ENCODE results near the gene ARSA.

Gene ARSA

GRCh38 chr22:50582493-50583293 is 45.3 kb downstream of the ARSA start, which contains the start of gene CHKB:
TSS of gene CHKB (minus strand) at chr22:50582849. CDS start at chr22:50582781, 68 bp downstream.
- Mint-ChIP-seq H3K27ac (peak within 1 kb of the TSS; percentile 98), H3K4me3 (peak within 1 kb of the TSS; percentile 97), H3K36me3 (no peaks in the 10 kb centered on the region), H3K9me3 (no peaks in the 10 kb centered on the region), H3K4me1 (peaks cover 14% of the 10 kb centered on the region), H3K27me3 (no peaks in the 10 kb centered on the region)

GRCh38 chr22:50581950-50582492 is 45.9 kb downstream of the ARSA start:
- no peaks in the 10 kb centered on the region for H3K9me3 Mint-ChIP-seq
- H3K27me3 Mint-ChIP-seq: no peaks in the 10 kb centered on the region
- H3K4me1 Mint-ChIP-seq: peaks cover 21% of the 10 kb centered on the region
- H3K36me3 Mint-ChIP-seq: no peaks in the 10 kb centered on the region
- H3K4me3 Mint-ChIP-seq: peak overlapping the region; percentile 97
- peak overlapping the region; percentile 30 for H3K27ac Mint-ChIP-seq

- Mint-ChIP-seq H3K27me3 (no peaks in the 10 kb centered on the region), H3K4me3 (peak overlapping the region; percentile 84), H3K4me1 (peaks cover 23% of the 10 kb centered on the region)
These were observed 46.7 kb downstream of the ARSA start for GRCh38 chr22:50581031-50581949.

GRCh38 chr22:50579752-50580151 is 48.2 kb downstream of the ARSA start:
- Mint-ChIP-seq H3K4me1 (peaks cover 23% of the 10 kb centered on the region), H3K36me3 (no peaks in the 10 kb centered on the region), H3K4me3 (no peak overlapping the region), H3K27ac (no peak overlapping the region), H3K27me3 (no peaks in the 10 kb centered on the region), H3K9me3 (no peaks in the 10 kb centered on the region)

More at GRCh38 chr22:50581031-50581949, 46.7 kb downstream of the ARSA start:
- Mint-ChIP-seq H3K27ac (no peak overlapping the region), H3K36me3 (no peaks in the 10 kb centered on the region), H3K9me3 (no peaks in the 10 kb centered on the region)

DNA sequence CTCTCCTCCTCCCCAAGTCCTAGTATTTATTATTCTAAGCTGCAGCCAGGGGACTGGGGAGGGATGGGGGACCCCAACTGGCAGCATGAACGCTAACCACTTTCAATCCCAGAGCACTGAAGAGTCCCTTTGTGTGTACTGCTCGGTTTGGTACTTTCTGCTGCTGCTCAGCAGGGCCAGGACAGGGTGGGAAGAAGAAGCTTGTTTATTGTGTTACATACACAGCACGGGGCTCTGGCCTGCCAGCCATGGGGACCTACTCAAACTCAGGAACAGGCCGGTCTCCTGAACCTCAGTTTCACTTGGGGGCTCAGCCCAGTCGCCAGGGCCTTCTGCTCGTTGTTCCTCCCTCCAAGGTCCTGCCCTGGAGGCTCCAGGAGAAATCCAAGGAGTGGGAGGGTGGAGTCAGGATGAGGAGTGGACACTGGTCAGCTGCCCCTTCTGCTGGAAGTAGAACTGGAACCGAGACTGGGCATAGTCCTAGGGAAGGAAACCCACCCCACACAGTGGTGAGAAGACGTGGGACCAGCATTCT is 49.1 kb downstream of the ARSA start:
- H3K36me3 Mint-ChIP-seq: no peaks in the 10 kb centered on the region
- no peaks in the 10 kb centered on the region for H3K9me3 Mint-ChIP-seq
- H3K4me3 Mint-ChIP-seq: no peak overlapping the region
- H3K4me1 Mint-ChIP-seq: peaks cover 22% of the 10 kb centered on the region
- H3K27me3 Mint-ChIP-seq: no peaks in the 10 kb centered on the region
- H3K27ac Mint-ChIP-seq: no peak overlapping the region

DNA sequence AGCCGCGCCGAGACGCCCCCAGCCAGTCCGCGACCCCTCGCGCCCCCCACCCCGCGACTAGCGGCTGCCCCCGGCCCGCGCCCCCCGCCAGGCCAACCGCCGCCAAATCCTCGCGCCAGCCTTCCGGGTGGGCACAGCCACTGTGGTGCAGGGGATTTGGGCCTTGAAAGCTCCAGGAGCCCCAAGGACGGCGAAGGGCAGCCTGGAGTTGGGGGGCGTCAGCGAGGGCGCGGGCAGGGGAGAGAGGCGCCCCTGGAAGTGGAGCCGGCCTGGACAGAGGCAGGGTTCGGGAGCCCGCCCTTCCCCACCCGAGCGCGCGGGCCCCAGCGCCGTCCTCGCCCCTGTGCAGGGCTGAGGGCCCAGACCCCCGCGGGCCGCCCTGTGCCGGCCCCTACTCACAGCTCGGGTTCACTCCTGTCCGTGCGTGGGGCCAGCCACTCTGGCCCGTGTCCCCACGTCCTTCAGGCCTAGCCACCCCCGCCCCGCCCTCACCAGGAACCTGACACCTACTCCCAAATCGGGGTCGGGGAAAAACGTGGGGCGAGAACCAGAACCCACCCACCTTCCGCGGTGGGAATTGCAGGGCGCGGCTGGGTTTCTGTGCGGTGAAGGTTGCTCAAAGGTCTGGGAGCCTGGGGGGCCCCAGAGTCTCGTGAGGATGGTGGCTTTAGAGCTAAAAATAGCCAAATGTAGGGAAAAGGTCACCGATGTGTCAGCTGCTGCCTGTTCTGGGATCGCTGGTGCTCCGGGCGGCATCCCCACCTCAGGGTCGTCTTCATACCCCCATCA is 49.8 kb downstream of the ARSA start, which contains the start of gene CPT1B:
Gene CPT1B (minus strand): TSS at position 441 of the 789 bp plus-strand sequence. CDS start 512 bp downstream, outside the sequence.
- H3K9me3 Mint-ChIP-seq: no peaks in the 10 kb centered on the region
- no peaks in the 10 kb centered on the region for H3K36me3 Mint-ChIP-seq
- H3K27me3 Mint-ChIP-seq: no peaks in the 10 kb centered on the region
- H3K4me1 Mint-ChIP-seq: peaks cover 16% of the 10 kb centered on the region
- H3K27ac Mint-ChIP-seq: no peak within 1 kb of the TSS
- no peak within 1 kb of the TSS for H3K4me3 Mint-ChIP-seq

DNA sequence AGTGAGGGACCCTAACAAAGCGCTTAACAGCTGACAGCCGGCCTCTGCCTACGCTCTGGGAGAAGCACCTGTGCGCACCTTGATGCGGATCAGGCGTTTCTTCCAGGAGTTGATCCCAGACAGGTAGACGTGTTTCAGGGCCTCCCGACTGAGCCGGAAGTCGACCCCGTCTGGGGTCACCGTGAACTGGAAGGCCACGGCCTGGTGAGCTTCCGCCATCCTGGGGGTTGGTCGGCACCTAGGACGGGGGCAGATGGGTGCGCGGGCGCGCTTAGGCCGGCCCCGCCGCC is 50.3 kb downstream of the ARSA start:
- no peak overlapping the region for H3K4me3 Mint-ChIP-seq
- H3K27me3 Mint-ChIP-seq: no peaks in the 10 kb centered on the region
- no peak overlapping the region for H3K27ac Mint-ChIP-seq
- peaks cover 16% of the 10 kb centered on the region for H3K4me1 Mint-ChIP-seq
- H3K36me3 Mint-ChIP-seq: no peaks in the 10 kb centered on the region
- no peaks in the 10 kb centered on the region for H3K9me3 Mint-ChIP-seq

DNA sequence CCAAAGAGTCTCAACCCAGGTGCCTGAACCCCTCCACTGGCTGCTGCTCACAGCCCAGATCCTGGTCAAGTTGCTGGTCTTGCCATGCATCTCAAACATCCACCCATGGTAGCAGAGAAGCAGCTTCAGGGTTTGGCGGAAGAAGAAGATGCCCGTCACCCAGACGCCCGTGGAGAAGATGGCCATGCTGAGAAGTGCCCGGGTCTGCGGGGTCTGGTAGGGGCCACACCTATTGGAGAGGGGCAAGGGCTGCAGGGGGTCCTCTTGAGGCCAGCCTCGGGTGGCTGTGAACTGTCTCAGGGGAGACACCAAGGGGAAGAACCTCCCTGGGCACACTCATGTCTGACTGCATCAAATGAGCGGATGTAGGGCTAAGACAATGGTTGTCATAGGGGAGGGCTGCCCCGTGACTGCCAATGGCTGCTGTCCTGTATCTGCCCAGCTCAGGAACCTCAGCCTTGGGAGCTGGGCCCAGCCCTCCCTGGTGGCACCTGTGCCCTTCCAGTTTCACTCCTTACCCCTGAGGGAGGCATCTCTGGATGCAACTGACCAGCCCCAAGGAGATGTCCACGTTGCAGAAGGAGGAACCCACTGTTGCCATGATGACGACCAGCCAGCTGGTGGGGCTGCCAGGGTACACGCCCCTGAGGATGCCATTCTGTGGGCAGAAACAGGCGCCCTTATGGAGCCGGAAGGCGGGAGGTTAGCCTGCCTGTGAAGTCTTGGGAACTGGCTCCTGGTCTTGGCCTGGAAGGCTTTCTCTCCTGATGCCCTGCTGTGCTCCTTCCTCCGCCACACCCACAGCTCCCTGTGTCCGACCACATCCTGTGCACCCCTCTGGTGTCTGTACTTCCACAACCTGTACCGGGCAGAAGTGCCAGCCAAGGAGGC is 50.9 kb downstream of the ARSA start:
- Mint-ChIP-seq H3K27me3 (no peaks in the 10 kb centered on the region), H3K36me3 (no peaks in the 10 kb centered on the region), H3K9me3 (no peaks in the 10 kb centered on the region), H3K4me3 (no peak overlapping the region), H3K4me1 (peaks cover 16% of the 10 kb centered on the region), H3K27ac (no peak overlapping the region)

GRCh38 chr22:50576070-50576469 is 51.9 kb downstream of the ARSA start:
- H3K27ac Mint-ChIP-seq: no peak overlapping the region
- no peaks in the 10 kb centered on the region for H3K36me3 Mint-ChIP-seq
- H3K27me3 Mint-ChIP-seq: no peaks in the 10 kb centered on the region
- no peak overlapping the region for H3K4me3 Mint-ChIP-seq
- H3K4me1 Mint-ChIP-seq: peaks cover 16% of the 10 kb centered on the region
- H3K9me3 Mint-ChIP-seq: no peaks in the 10 kb centered on the region

GRCh38 chr22:50575426-50575941 is 52.5 kb downstream of the ARSA start:
- Mint-ChIP-seq H3K4me1 (peaks cover 14% of the 10 kb centered on the region), H3K27ac (no peak overlapping the region), H3K4me3 (no peak overlapping the region), H3K9me3 (no peaks in the 10 kb centered on the region), H3K27me3 (no peaks in the 10 kb centered on the region), H3K36me3 (no peaks in the 10 kb centered on the region)
